GM19438 (cell line): ENCODE data around the gene FARP2.

ENCODE experiments used
- ATAC-seq: cut with Tn5 transposase; IDR thresholded peaks from one replicate; pipeline ENCODE4 v1.9.1; 2021; ENCODE audit warnings: low read depth; ENCODE audit not compliant: unreplicated experiment

Gene FARP2

GRCh38 chr2:241321886-241322285, 34.2 kb upstream of the FARP2 start:
- ATAC-seq: no peak

- no peak for ATAC-seq
Observed at GRCh38 chr2:241323778-241324177, 32.3 kb upstream of the FARP2 start.

GRCh38 chr2:241324775-241325174, 31.3 kb upstream of the FARP2 start:
- ATAC-seq: no peak

GRCh38 chr2:241325257-241325656, 30.8 kb upstream of the FARP2 start:
- ATAC-seq: no peak

- no peak for ATAC-seq
Observed at GRCh38 chr2:241329669-241330615, 26.1 kb upstream of the FARP2 start.

- ATAC-seq: no peak
Observed at GRCh38 chr2:241330616-241330981, 25.5 kb upstream of the FARP2 start.

GRCh38 chr2:241334813-241335212, 21.3 kb upstream of the FARP2 start:
- no peak for ATAC-seq

GRCh38 chr2:241339839-241340630, 16.1 kb upstream of the FARP2 start:
- ATAC-seq: no peak

- no peak for ATAC-seq
Observed at GRCh38 chr2:241340631-241341163, 15.4 kb upstream of the FARP2 start.

GRCh38 chr2:241344925-241345651, 11.0 kb upstream of the FARP2 start:
- ATAC-seq: no peak

GRCh38 chr2:241349941-241350340, 6.1 kb upstream of the FARP2 start:
- no peak for ATAC-seq

GRCh38 chr2:241350530-241350877, 5.6 kb upstream of the FARP2 start:
- ATAC-seq: no peak

- ATAC-seq: no peak
Observed at GRCh38 chr2:241350878-241351639, 5.0 kb upstream of the FARP2 start.

- no peak for ATAC-seq
Observed at GRCh38 chr2:241351640-241352031, 4.4 kb upstream of the FARP2 start.

- no peak for ATAC-seq
Observed at GRCh38 chr2:241352227-241352626, 3.9 kb upstream of the FARP2 start.

GRCh38 chr2:241354668-241355658, 1.1 kb upstream of the FARP2 start:
- peak; percentile 35 for ATAC-seq

- no peak for ATAC-seq
Observed at GRCh38 chr2:241356871-241357260, 781 bp downstream of the FARP2 start.

- no peak for ATAC-seq
Observed at GRCh38 chr2:241357531-241357930, 1.4 kb downstream of the FARP2 start.

- ATAC-seq: no peak
Observed at GRCh38 chr2:241358470-241358869, 2.4 kb downstream of the FARP2 start.
